Activated T-cell treated with anti-CD3 and anti-CD28 coated beads, Interleukin-2, amount 50 U/mL, for 72 hours (primary cell): ENCODE results near the gene LGR5. TPM values are rescaled to one million over a fixed set of nuclear protein-coding genes. Genes with fewer than 3 reads are reported as not detected.

Experiments
- ATAC-seq, 2 donors: fragments of 150-1000 bp; cut with Tn5 transposase; replicated peaks in 1 of 2; 2 replicates each; pipeline ENCODE4 v1.10.0; 2021; ENCODE audit warnings: moderate library complexity in 2 of 2, mild to moderate bottlenecking in 1 of 2
- DNase-seq, 2 donors: peaks; one replicate each; pipeline ENCODE4 v3.0.0; 2021 to 2022; ENCODE audit warnings: mixed read lengths in 1 of 2
- H3K27ac Mint-ChIP-seq: one replicate; pipeline ENCODE4 v1.8.0; 2022; ENCODE audit warnings: mild to moderate bottlenecking, moderate library complexity, mixed read lengths
- H3K27me3 Mint-ChIP-seq: one replicate; pipeline ENCODE4 v1.8.0; 2022; ENCODE audit warnings: low read depth, mixed read lengths
- H3K36me3 Mint-ChIP-seq, 2 donors: one replicate each; pipeline ENCODE4 v1.8.0; 2022; ENCODE audit warnings: mixed read lengths in 2 of 2, mild to moderate bottlenecking in 1 of 2; ENCODE audit not compliant: insufficient read depth in 2 of 2
- H3K4me1 Mint-ChIP-seq: one replicate; pipeline ENCODE4 v1.8.0; 2022; ENCODE audit warnings: low read depth, mixed read lengths
- H3K4me3 Mint-ChIP-seq, 2 donors: one replicate each; pipeline ENCODE4 v1.8.0; 2022; ENCODE audit warnings: mild to moderate bottlenecking in 2 of 2, mixed read lengths in 2 of 2, moderate library complexity in 2 of 2
- H3K9me3 Mint-ChIP-seq, 2 donors: one replicate each; pipeline ENCODE4 v1.8.0; 2022; ENCODE audit warnings: mixed read lengths in 2 of 2
- total RNA-seq, 2 donors: library from RNA; stranded (reverse); gene quantifications; one replicate each; pipeline ENCODE4 v1.2.3, GENCODE V29; 2022

Gene LGR5
- total RNA-seq, 2 donors from 2014 or later, result not detected

DNA sequence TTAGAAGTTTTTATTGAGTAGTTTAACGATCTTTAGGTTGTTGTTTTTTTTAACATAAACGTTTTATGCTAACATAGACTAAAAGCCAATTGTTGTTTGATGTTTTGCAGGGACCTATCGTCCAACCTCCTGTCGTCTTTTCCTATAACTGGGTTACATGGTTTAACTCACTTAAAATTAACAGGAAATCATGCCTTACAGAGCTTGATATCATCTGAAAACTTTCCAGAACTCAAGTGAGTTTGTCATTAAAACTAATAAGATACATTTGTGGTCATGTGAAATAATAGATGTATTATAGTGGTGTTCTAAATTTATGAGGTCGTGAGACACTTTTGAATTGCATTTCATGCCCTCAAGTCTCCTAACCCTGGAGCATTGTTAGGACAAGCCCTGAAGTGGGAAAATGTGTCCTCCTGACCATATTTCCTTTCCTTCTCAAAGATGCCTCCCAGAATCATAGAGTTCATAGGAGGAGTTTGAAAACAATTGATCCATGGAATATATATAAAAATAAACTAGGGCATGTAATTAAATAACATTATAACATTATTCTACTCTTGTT is 139.2 kb downstream of the LGR5 start:
- no peak for ATAC-seq
- H3K4me1 Mint-ChIP-seq, result no peaks in the 10 kb centered on the region

GRCh38 chr12:71581206-71581605 is 141.6 kb downstream of the LGR5 start:
- H3K4me3 Mint-ChIP-seq, result no peak overlapping the region
- H3K27ac Mint-ChIP-seq, result no peak overlapping the region
- no peaks in the 10 kb centered on the region for H3K4me1 Mint-ChIP-seq

More for the DNA sequence above, 139.2 kb downstream of the LGR5 start:
- Mint-ChIP-seq H3K4me3 (no peak overlapping the region), H3K27me3 (no peaks in the 10 kb centered on the region), H3K9me3 (no peaks in the 10 kb centered on the region), H3K36me3 (no peaks in the 10 kb centered on the region), H3K27ac (no peak overlapping the region)
- DNase-seq, result no peak

GRCh38 chr12:71582925-71583324 is 143.3 kb downstream of the LGR5 start:
- ATAC-seq, result no peak
- no peak for DNase-seq
- Mint-ChIP-seq H3K4me1 (no peaks in the 10 kb centered on the region), H3K9me3 (no peaks in the 10 kb centered on the region), H3K27me3 (peaks cover 9% of the 10 kb centered on the region), H3K4me3 (no peak overlapping the region), H3K36me3 (no peaks in the 10 kb centered on the region), H3K27ac (no peak overlapping the region)

More at GRCh38 chr12:71581206-71581605, 141.6 kb downstream of the LGR5 start:
- DNase-seq (no peak), ATAC-seq (no peak)
- Mint-ChIP-seq H3K36me3 (no peaks in the 10 kb centered on the region), H3K27me3 (no peaks in the 10 kb centered on the region), H3K9me3 (no peaks in the 10 kb centered on the region)

DNA sequence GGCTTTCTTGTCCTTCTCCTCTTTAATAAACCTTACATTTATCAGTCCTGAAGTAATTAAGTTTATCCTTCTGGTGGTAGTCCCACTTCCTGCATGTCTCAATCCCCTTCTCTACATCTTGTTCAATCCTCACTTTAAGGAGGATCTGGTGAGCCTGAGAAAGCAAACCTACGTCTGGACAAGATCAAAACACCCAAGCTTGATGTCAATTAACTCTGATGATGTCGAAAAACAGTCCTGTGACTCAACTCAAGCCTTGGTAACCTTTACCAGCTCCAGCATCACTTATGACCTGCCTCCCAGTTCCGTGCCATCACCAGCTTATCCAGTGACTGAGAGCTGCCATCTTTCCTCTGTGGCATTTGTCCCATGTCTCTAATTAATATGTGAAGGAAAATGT is 144.8 kb downstream of the LGR5 start:
- Mint-ChIP-seq H3K4me3 (no peak overlapping the region), H3K9me3 (no peaks in the 10 kb centered on the region), H3K27me3 (peaks cover 9% of the 10 kb centered on the region), H3K27ac (no peak overlapping the region), H3K4me1 (no peaks in the 10 kb centered on the region), H3K36me3 (no peaks in the 10 kb centered on the region)
- ATAC-seq (no peak), DNase-seq (no peak)

GRCh38 chr12:71585218-71585617 is 145.6 kb downstream of the LGR5 start:
- DNase-seq, result no peak
- H3K36me3 Mint-ChIP-seq, result no peaks in the 10 kb centered on the region
- no peak overlapping the region for H3K27ac Mint-ChIP-seq
- no peaks in the 10 kb centered on the region for H3K4me1 Mint-ChIP-seq
- H3K4me3 Mint-ChIP-seq, result no peak overlapping the region
- peaks cover 9% of the 10 kb centered on the region for H3K27me3 Mint-ChIP-seq
- ATAC-seq, result no peak
- H3K9me3 Mint-ChIP-seq, result no peaks in the 10 kb centered on the region

DNA sequence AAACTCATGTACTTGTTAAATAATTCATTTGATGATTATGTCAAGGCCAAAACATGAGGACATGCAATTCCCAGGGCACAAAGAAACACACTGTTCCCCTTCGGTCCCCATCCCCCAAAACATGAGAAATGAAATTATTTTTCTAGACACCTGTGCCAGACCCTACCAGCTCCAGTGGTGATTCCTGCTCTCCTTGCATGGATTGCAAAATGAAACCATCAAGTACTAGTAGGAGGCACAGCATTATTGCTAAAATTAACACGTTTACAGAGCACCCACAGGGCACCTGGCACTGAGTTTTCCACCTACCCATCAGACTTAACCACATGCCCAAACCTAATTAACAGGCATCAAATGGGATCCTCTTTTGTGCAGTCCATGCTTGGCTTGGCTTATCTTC is 147.4 kb downstream of the LGR5 start:
- no peak for ATAC-seq
- H3K36me3 Mint-ChIP-seq, result no peaks in the 10 kb centered on the region
- no peak for DNase-seq
- H3K9me3 Mint-ChIP-seq, result no peaks in the 10 kb centered on the region
- H3K4me3 Mint-ChIP-seq, result no peak overlapping the region
- no peak overlapping the region for H3K27ac Mint-ChIP-seq
- H3K4me1 Mint-ChIP-seq, result no peaks in the 10 kb centered on the region
- H3K27me3 Mint-ChIP-seq, result peaks cover 9% of the 10 kb centered on the region

DNA sequence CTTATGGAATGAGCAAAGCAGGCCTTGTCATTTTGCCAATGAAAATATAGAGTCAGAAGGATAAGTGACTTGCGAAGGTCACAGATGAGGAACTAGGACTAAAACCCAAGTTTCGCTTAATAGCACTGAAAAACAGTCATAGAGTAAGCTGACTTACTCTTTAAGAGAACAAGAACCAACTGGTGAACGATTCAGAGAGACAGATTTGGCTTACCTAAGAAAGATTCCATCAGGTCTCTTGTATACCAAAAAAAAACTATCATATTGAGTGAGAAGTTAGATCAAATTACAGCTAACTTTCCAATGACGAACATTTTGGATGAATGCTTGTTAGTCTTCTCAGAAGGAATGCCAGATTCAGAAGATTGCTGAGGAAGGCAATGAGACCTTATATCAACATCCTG is 149.9 kb downstream of the LGR5 start:
- Mint-ChIP-seq H3K36me3 (no peaks in the 10 kb centered on the region), H3K4me3 (no peak overlapping the region), H3K27me3 (peaks cover 28% of the 10 kb centered on the region), H3K9me3 (no peaks in the 10 kb centered on the region), H3K27ac (no peak overlapping the region), H3K4me1 (no peaks in the 10 kb centered on the region)
- DNase-seq (no peak), ATAC-seq (no peak)

DNA sequence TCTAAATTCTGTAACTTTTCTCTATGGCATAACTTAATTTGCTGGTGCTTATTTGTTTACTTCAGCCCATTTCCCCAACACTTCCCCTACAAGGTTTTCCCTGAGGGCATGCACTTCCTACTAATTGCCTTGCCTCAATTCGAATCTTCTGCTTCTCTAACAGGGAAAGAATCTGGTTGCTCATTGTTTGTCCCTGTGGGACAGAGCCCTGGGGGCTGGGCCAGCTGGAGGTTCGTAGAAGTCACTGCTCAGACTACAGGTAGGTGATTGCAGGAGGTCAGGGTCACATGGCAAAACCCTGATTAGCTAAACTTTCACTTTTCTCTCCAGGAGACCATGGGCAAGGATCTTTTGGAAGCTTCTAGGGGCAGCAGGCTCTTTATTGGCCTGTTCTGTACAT is 152.0 kb downstream of the LGR5 start:
- ATAC-seq, result no peak
- H3K9me3 Mint-ChIP-seq, result no peaks in the 10 kb centered on the region
- H3K36me3 Mint-ChIP-seq, result no peaks in the 10 kb centered on the region
- no peak for DNase-seq
- peaks cover 37% of the 10 kb centered on the region for H3K27me3 Mint-ChIP-seq
- H3K27ac Mint-ChIP-seq, result no peak overlapping the region
- H3K4me1 Mint-ChIP-seq, result no peaks in the 10 kb centered on the region
- H3K4me3 Mint-ChIP-seq, result no peak overlapping the region

- DNase-seq (no peak), ATAC-seq (no peak)
- no peaks in the 10 kb centered on the region for H3K4me1 Mint-ChIP-seq
- H3K36me3 Mint-ChIP-seq, result no peaks in the 10 kb centered on the region
- H3K27me3 Mint-ChIP-seq, result peaks cover 28% of the 10 kb centered on the region
- H3K4me3 Mint-ChIP-seq, result no peak overlapping the region
- H3K9me3 Mint-ChIP-seq, result no peaks in the 10 kb centered on the region
- H3K27ac Mint-ChIP-seq, result no peak overlapping the region
These were observed 153.2 kb downstream of the LGR5 start for GRCh38 chr12:71592841-71593240.

DNA sequence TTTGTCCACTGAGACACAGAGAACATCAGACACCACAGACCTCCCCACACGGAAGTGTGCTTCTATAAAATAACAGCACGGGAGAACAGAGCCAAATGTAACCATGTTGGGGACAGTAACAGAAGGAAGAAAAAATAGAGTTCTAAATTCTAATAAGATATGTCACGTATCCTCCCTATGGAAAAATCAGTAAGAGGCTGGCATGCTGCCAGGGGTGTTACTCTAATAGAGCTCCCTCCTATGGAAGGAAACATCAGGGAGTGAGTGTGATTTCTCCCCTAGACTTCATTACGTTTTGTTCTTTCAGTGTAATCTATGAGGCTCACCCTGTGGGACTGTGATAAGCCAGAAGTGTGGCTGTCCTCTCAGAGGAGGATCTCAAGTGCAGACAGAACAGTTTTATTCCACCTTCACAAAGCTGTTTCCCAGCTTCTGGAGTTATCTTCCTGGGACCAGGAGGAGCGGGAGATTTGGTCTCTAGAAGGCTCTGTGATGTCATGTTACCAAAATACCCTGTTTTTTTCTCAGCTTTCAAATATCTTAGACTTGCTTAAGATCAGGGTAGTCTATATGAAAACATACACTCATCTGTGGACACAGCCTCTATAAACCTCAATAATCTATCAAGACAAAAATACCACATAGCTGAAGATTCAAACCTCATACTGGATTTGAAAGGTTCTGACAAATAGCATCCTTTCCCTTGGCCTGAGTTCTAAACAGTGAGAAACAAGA is 154.8 kb downstream of the LGR5 start:
- peaks cover 27% of the 10 kb centered on the region for H3K27me3 Mint-ChIP-seq
- no peak for DNase-seq
- H3K36me3 Mint-ChIP-seq, result peaks cover 0 to under 1% of the 10 kb centered on the region in 2 donors
- no peak overlapping the region for H3K4me3 Mint-ChIP-seq
- no peak overlapping the region for H3K27ac Mint-ChIP-seq
- H3K4me1 Mint-ChIP-seq, result no peaks in the 10 kb centered on the region
- peaks cover 0 to under 1% of the 10 kb centered on the region in 2 donors for H3K9me3 Mint-ChIP-seq
- ATAC-seq, result no peak

DNA sequence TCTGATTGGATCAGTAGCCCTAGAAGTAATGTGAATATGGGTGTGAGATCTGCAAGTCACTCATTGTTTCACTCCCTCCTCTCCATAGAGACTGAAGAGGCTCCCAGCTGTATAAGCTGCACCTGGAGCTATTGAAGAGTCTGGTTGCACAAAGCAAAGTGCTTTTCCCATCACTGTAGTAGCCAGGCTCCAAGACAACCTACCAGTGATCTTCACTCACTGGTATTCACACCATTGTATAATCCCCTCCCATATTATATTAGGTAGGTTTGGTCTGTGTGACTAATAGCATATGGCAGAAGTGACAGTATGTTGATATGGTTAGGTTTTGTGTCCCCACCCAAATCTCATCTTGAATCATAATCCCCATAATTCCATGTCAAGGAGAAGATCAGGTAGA is 159.6 kb downstream of the LGR5 start:
- DNase-seq (no peak), ATAC-seq (peak in 1 of 2 donors; percentile 25)
- Mint-ChIP-seq H3K4me1 (no peaks in the 10 kb centered on the region), H3K27me3 (peaks cover 11% of the 10 kb centered on the region), H3K27ac (no peak overlapping the region), H3K36me3 (peaks cover 0 to 4% of the 10 kb centered on the region in 2 donors), H3K4me3 (no peak overlapping the region), H3K9me3 (peaks cover 0 to 6% of the 10 kb centered on the region in 2 donors)

- Mint-ChIP-seq H3K27ac (no peak overlapping the region), H3K9me3 (peaks cover 0 to 6% of the 10 kb centered on the region in 2 donors), H3K4me3 (no peak overlapping the region), H3K4me1 (no peaks in the 10 kb centered on the region), H3K36me3 (peaks cover 0 to 7% of the 10 kb centered on the region in 2 donors), H3K27me3 (no peaks in the 10 kb centered on the region)
- no peak for ATAC-seq
- no peak for DNase-seq
These were observed 161.9 kb downstream of the LGR5 start for GRCh38 chr12:71601546-71601945.

DNA sequence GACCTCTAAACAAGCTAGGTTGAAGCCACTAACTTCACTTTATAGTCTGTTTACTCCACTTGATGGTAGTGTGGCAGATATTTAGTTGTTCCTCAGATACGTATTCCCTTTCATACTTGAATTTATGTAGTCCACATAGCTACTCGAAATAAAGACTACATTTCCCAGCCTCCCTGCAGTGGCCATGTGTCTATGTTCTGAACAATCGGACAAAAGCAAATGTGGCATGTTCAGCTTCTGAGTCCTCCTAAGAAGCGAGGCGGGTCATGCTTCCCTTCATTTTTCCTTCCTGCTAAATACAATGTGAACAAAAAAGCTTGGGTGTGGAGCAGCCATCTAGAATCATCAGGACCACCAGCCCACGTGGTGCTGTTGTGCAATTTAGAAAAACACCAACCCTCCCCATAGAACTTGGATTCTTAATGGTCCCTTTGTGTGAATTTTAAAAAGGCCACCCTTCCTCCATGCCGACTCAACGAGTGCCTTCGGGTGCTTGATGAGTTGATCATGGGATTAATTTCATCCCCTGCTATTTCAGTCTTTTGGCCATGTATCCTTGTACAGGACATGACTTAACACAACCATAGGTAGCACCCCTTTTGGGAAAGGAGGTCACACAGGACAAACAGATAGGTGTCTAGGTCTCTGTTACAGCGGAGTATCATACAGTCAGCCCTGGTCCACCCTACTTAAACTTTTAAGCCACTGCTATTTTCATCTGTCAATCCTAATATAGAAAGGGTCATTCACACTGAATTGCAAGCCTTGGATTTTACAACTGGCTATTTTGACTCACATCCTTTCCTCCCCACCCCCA is 163.4 kb downstream of the LGR5 start:
- Mint-ChIP-seq H3K4me1 (no peaks in the 10 kb centered on the region), H3K27me3 (no peaks in the 10 kb centered on the region), H3K4me3 (no peak overlapping the region), H3K27ac (peak overlapping the region; percentile 67), H3K9me3 (peaks cover 0 to 6% of the 10 kb centered on the region in 2 donors), H3K36me3 (peaks cover 0 to 18% of the 10 kb centered on the region in 2 donors)
- DNase-seq (no peak), ATAC-seq (no peak)
